Colonic mucosa (tissue), 4 donors: ENCODE data around the gene PALM3. TPM values are rescaled to one million over a fixed set of nuclear protein-coding genes. Genes with fewer than 3 reads are reported as not detected.
"Not testable (repeated sequence)": the region's sequence is repeated elsewhere in the genome, so short reads cannot be mapped to it uniquely, and the experiment has no call there.

ENCODE experiments used
- DNase-seq: peaks from one replicate; pipeline ENCODE4 v3.0.0-alpha.2; 2020
- H3K27ac ChIP-seq: fragments of 200-600 bp; one replicate; pipeline ENCODE4 v1.8.0; 2021
- H3K27me3 ChIP-seq: fragments of 200-600 bp; one replicate; pipeline ENCODE4 v1.8.0; 2021
- H3K36me3 ChIP-seq: fragments of 200-600 bp; one replicate; pipeline ENCODE4 v1.8.0; 2021
- H3K4me1 ChIP-seq: fragments of 200-600 bp; one replicate; pipeline ENCODE4 v1.8.0; 2021; ENCODE audit warnings: mild to moderate bottlenecking
- H3K4me3 ChIP-seq: fragments of 200-600 bp; one replicate; pipeline ENCODE4 v1.8.0; 2021
- H3K9ac ChIP-seq, 2 donors: one replicate each; pipeline ENCODE4 v1.7.0; 2013; ENCODE audit warnings: control low read depth in 2 of 2, low read depth in 2 of 2, low read length in 2 of 2
- H3K9me3 ChIP-seq: fragments of 200-600 bp; one replicate; pipeline ENCODE4 v1.8.0; 2021
- intact Hi-C: fragments of 100-400 bp; cut with DNase I; formaldehyde crosslinking; loops from one replicate; pipeline ENCODE4 v1.14.1; 2022
- total RNA-seq, 2 donors: library from RNA; stranded (reverse); fragmentation: NEBNext Ultra II Directional in 1 of 2; extraction: Animal tissue kit (Norgen Biotek cat#: 25700) in 1 of 2; gene quantifications; one replicate each; pipeline ENCODE4 v1.2.1, GENCODE V29; 2021
- TF ChIP-seq, protein P1 (sequence below): fragments of 200-600 bp; IDR thresholded peaks from one replicate; pipeline ENCODE4 v1.8.0; 2022; ENCODE audit warnings: antibody characterized with exemption, mild to moderate bottlenecking
- donor health status: healthy.
- donor health status: DM: no; HTN: no; CAD: no.
- donor health status: DM: no; HTN: no; CAD: no.

PALM3 gene
- total RNA-seq, 2 donors from 2014 or later, result 0.37 to 1.6 TPM

- H3K9ac ChIP-seq, H3K27ac ChIP-seq, H3K27me3 ChIP-seq, H3K36me3 ChIP-seq, H3K4me1 ChIP-seq, H3K9me3 ChIP-seq, H3K4me3 ChIP-seq: not testable (repeated sequence)
- DNase-seq, result peak; percentile 60
- TF ChIP-seq, protein P1, sequence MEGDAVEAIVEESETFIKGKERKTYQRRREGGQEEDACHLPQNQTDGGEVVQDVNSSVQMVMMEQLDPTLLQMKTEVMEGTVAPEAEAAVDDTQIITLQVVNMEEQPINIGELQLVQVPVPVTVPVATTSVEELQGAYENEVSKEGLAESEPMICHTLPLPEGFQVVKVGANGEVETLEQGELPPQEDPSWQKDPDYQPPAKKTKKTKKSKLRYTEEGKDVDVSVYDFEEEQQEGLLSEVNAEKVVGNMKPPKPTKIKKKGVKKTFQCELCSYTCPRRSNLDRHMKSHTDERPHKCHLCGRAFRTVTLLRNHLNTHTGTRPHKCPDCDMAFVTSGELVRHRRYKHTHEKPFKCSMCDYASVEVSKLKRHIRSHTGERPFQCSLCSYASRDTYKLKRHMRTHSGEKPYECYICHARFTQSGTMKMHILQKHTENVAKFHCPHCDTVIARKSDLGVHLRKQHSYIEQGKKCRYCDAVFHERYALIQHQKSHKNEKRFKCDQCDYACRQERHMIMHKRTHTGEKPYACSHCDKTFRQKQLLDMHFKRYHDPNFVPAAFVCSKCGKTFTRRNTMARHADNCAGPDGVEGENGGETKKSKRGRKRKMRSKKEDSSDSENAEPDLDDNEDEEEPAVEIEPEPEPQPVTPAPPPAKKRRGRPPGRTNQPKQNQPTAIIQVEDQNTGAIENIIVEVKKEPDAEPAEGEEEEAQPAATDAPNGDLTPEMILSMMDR, result peak; percentile 44
- intact Hi-C loops, result loop anchor here (10.0 kb wide), 1 partner anchor 158 kb away; no protein-coding TSS in a partner anchor
Observed at GRCh38 chr19:14042659-14043608, 18.9 kb downstream of the PALM3 start.

- Histone ChIP-seq H3K36me3 (no peaks in the 10 kb centered on the region), H3K9ac (no peak overlapping the region), H3K9me3 (no peaks in the 10 kb centered on the region), H3K4me1 (no peaks in the 10 kb centered on the region), H3K27ac (no peak overlapping the region), H3K27me3 (no peaks in the 10 kb centered on the region), H3K4me3 (no peak overlapping the region)
- TF ChIP-seq, protein P1, result no peak
- DNase-seq, result no peak
- intact Hi-C loops, result no loop called here
Observed at GRCh38 chr19:14039181-14039580, 22.7 kb downstream of the PALM3 start.

DNA sequence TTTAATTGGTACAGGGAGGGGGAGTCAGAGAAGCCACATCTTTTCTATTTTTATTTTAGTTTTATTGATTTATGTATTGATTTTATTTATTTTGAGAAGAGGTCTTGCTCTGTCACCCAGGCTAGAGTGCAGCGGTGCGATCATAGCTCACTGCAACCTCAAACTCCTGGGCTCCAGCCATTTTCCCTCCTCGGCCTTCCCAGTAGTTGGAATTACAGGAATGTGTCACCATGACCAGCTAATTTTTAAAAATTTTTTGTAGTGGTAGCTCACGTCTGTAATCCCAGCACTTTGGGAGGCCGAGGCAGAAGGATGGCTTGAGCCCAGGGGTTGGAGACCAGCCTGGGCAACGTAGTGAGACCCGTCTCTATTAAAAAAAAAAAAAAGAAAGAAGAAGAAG lies 26.2 kb downstream of the PALM3 start:
- Histone ChIP-seq H3K36me3 (no peaks in the 10 kb centered on the region), H3K9ac (no peak overlapping the region), H3K27me3 (no peaks in the 10 kb centered on the region), H3K4me1 (no peaks in the 10 kb centered on the region), H3K9me3 (no peaks in the 10 kb centered on the region), H3K27ac (no peak overlapping the region), H3K4me3 (no peak overlapping the region)
- DNase-seq, result no peak
- intact Hi-C loops, result no loop called here
- TF ChIP-seq, protein P1, result no peak

GRCh38 chr19:14035159-14035558 lies 26.7 kb downstream of the PALM3 start:
- H3K36me3 ChIP-seq, H3K9ac ChIP-seq, intact Hi-C loops, H3K4me3 ChIP-seq, H3K9me3 ChIP-seq, H3K27me3 ChIP-seq, DNase-seq, H3K4me1 ChIP-seq, H3K27ac ChIP-seq: not testable (repeated sequence)

DNA sequence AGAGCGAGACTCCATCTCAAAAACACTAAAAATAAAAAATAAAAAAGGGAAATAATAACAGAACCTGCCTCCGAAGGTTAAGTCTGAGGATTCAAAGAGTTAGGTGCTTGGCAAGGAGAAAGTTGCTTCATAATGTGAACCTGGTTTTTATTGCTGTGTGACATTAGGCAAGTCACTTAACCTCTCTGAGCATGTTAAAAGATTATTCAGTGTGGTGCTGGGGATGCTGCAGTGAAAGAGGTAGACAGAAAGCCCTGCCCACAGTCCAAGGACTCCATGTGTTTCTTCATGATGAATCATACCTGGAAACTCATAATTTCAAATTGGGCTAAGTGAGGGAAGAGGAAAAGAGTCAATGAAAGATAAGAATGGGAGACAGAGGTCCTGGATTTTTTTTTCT lies 27.9 kb downstream of the PALM3 start:
- intact Hi-C loops, result no loop called here
- TF ChIP-seq, protein P1, result no peak

More for the DNA sequence above, 27.9 kb downstream of the PALM3 start:
- Histone ChIP-seq H3K9me3 (no peaks in the 10 kb centered on the region), H3K9ac (no peak overlapping the region), H3K4me3 (no peak overlapping the region), H3K27ac (no peak overlapping the region), H3K36me3 (no peaks in the 10 kb centered on the region), H3K4me1 (no peaks in the 10 kb centered on the region), H3K27me3 (no peaks in the 10 kb centered on the region)
- DNase-seq, result no peak
